OCI-LY3 (cell line): ENCODE measurements around the gene NDST1.

Source experiments
- CTCF ChIP-seq: fragments of 200-600, 300-600 bp; sonication (generic); IDR thresholded peaks from 2 replicates; pipeline ENCODE4 v1.5.1; 2014; ENCODE audit warnings: antibody characterized with exemption, low read length, low read depth
- EZH2phosphoT487 ChIP-seq: fragments of 200-600 bp; shearing (Covaris generic); IDR thresholded peaks from 2 replicates; pipeline ENCODE4 v1.6.1; 2018; ENCODE audit warnings: antibody characterized with exemption, mixed run types, low read depth

GRCh38 chr5:150519560-150519945 is 11.6 kb downstream of the NDST1 start:
- TF ChIP-seq CTCF (no peak), EZH2phosphoT487 (no peak)
